HepG2 (cell line): Measurements from ENCODE around the gene CHDH. TPM values are rescaled to one million over a fixed set of nuclear protein-coding genes. Genes with fewer than 3 reads are reported as not detected.

Source experiments
- ATAC-seq: fragments of 200-7000 bp; cut with Tn5 transposase; 3 replicates; pipeline ENCODE4 v1.9.1; 2020; ENCODE audit warnings: mild to moderate bottlenecking, moderate library complexity
- BruUV-seq: library from RNA; stranded (reverse); fragments of 400-500 nt; replicated peaks from 2 replicates; lab custom pipeline; 2021; lab: Mats Ljungman, UMichigan
- CTCF ChIA-PET: fragments of 300-600 bp; formaldehyde crosslinking; extraction: SDS; loops from one replicate; lab custom pipeline; 2021; ENCODE audit warnings: low total read pairs, inconsistent platforms, low intra/inter-chr PET ratio; lab: Yijun Ruan, JAX
- POLR2A ChIA-PET: fragments of 350-600 bp; sonication (Branson Sonifier 250); formaldehyde crosslinking; loops from one replicate; lab custom pipeline; 2020; ENCODE audit warnings: antibody characterized with exemption, inconsistent platforms; lab: Yijun Ruan, JAX
- DNase-seq: peaks from one replicate; pipeline ENCODE4 v3.0.0-alpha.2; 2015; ENCODE audit warnings: low spot score
- FAIRE-seq: peaks from 3 replicates; lab custom pipeline; 2011; peaks lifted over from hg19 to GRCh38; lab: Jason Lieb, UNC
- H2AFZ ChIP-seq: one replicate; pipeline ENCODE4 v1.6.1; 2011; ENCODE audit warnings: low read length, inconsistent platforms
- H3K27ac ChIP-seq: fragments of 300-600 bp; 3 replicates; pipeline ENCODE4 v1.8.0; 2011; ENCODE audit warnings: mixed run types, mild to moderate bottlenecking, mixed read lengths, low read length, inconsistent platforms; ENCODE audit not compliant: insufficient read depth; ENCODE audit errors: extremely low read length
- H3K27me3 ChIP-seq, 2 experiments: fragments of 200-600 bp in 1 of 2; 2 replicates in 1 of 2; 3 replicates in 1 of 2; pipeline versions ENCODE4 v1.6.0 to v1.8.0; 2011; ENCODE audit warnings: low read length in 2 of 2, mild to moderate bottlenecking in 2 of 2, moderate library complexity in 2 of 2, inconsistent platforms in 1 of 2; ENCODE audit not compliant: insufficient read depth in 2 of 2, control insufficient read depth in 1 of 2
- H3K36me3 ChIP-seq, 2 experiments: fragments of 200-600 bp in 1 of 2; replicated peaks in 1 of 2; 2 replicates in 1 of 2; 3 replicates in 1 of 2; pipeline versions ENCODE4 v1.5.1 to v1.8.0; 2011; ENCODE audit warnings: low read length in 2 of 2, inconsistent platforms in 1 of 2; ENCODE audit not compliant: insufficient read depth in 2 of 2, control insufficient read depth in 1 of 2
- H3K4me1 ChIP-seq: 2 replicates; pipeline ENCODE4 v1.5.1; 2012; ENCODE audit warnings: low read length, inconsistent platforms; ENCODE audit not compliant: insufficient read depth
- H3K4me2 ChIP-seq: 2 replicates; pipeline ENCODE4 v1.6.0; 2011; ENCODE audit warnings: low read depth, low read length, inconsistent platforms
- H3K4me3 ChIP-seq, 3 experiments: fragments of 200-600 bp in 1 of 3; sonication (generic), shearing (Covaris generic) in 1 of 3; replicated peaks in 1 of 3; 2 replicates each; pipeline ENCODE4 v1.5.1; 2011 to 2016; ENCODE audit warnings: low read length in 3 of 3, inconsistent platforms in 2 of 3, low read depth in 2 of 3, mild to moderate bottlenecking in 2 of 3, control low read depth in 1 of 3, mixed read lengths in 1 of 3; ENCODE audit not compliant: insufficient read depth in 1 of 3
- H3K79me2 ChIP-seq: one replicate; pipeline ENCODE4 v1.6.1; 2011; ENCODE audit warnings: low read length, inconsistent platforms; ENCODE audit not compliant: insufficient read depth
- H3K9ac ChIP-seq: 2 replicates; pipeline ENCODE4 v1.6.0; 2011; ENCODE audit warnings: mild to moderate bottlenecking, low read depth, low read length, inconsistent platforms; ENCODE audit not compliant: insufficient read depth
- H3K9me3 ChIP-seq: 2 replicates; pipeline ENCODE4 v1.5.1; 2012; ENCODE audit warnings: mild to moderate bottlenecking, low read length
- H4K20me1 ChIP-seq: 2 replicates; pipeline ENCODE4 v1.6.0; 2011; ENCODE audit warnings: inconsistent platforms, mild to moderate bottlenecking, low read length, moderate library complexity; ENCODE audit not compliant: insufficient read depth
- ATF3 ChIP-seq: sonication (generic); formaldehyde crosslinking; IDR thresholded peaks from 2 replicates; pipeline ENCODE4 v1.4.0; 2020; ENCODE audit warnings: missing genetic modification reagents
- BRD4 ChIP-seq: sonication (generic); formaldehyde crosslinking; IDR thresholded peaks from 2 replicates; pipeline ENCODE4 v1.4.0; 2020; ENCODE audit warnings: missing genetic modification reagents
- CHCHD3 ChIP-seq: sonication (generic); formaldehyde crosslinking; IDR thresholded peaks from 2 replicates; pipeline ENCODE4 v1.8.0; 2022; ENCODE audit warnings: mild to moderate bottlenecking, missing genetic modification reagents, moderate library complexity
- CHD2 ChIP-seq: IDR thresholded peaks from 2 replicates; pipeline ENCODE4 v1.6.1; 2011; ENCODE audit warnings: low read depth, low read length, improper control_type of control experiment
- EED ChIP-seq: sonication (generic); formaldehyde crosslinking; IDR thresholded peaks from 2 replicates; pipeline ENCODE4 v1.5.0; 2020; ENCODE audit warnings: mild to moderate bottlenecking, missing genetic modification reagents
- GFI1 ChIP-seq: sonication (generic); formaldehyde crosslinking; IDR thresholded peaks from 2 replicates; pipeline ENCODE4 v1.5.0; 2020; ENCODE audit warnings: missing genetic modification reagents, mild to moderate bottlenecking, borderline replicate concordance
- JUN ChIP-seq: sonication (generic); formaldehyde crosslinking; IDR thresholded peaks from 2 replicates; pipeline ENCODE4 v1.4.0; 2020; ENCODE audit warnings: mild to moderate bottlenecking, missing genetic modification reagents
- KDM5A ChIP-seq: fragments of 200-600 bp; sonication (generic); IDR thresholded peaks from 2 replicates; pipeline ENCODE4 v1.7.0; 2018; ENCODE audit warnings: antibody characterized with exemption, mild to moderate bottlenecking, low read length, borderline replicate concordance
- KDM5B ChIP-seq: sonication (generic); formaldehyde crosslinking; IDR thresholded peaks from 2 replicates; pipeline ENCODE4 v1.4.0; 2020; ENCODE audit warnings: missing genetic modification reagents, mild to moderate bottlenecking, borderline replicate concordance
- NR0B2 ChIP-seq: sonication (generic); formaldehyde crosslinking; IDR thresholded peaks from 2 replicates; pipeline ENCODE4 v1.4.0; 2020; ENCODE audit warnings: mild to moderate bottlenecking, missing genetic modification reagents
- PHB2 ChIP-seq: fragments of 450-650 bp; IDR thresholded peaks from 2 replicates; pipeline ENCODE4 v1.6.1; 2018; ENCODE audit not compliant: partially characterized antibody
- ZNF251 ChIP-seq: sonication (generic); formaldehyde crosslinking; IDR thresholded peaks from 2 replicates; pipeline ENCODE4 v1.9.0; 2021; ENCODE audit warnings: mild to moderate bottlenecking, missing genetic modification reagents
- ZNF383 ChIP-seq: sonication (generic); formaldehyde crosslinking; IDR thresholded peaks from 2 replicates; pipeline ENCODE4 v1.4.0; 2020; ENCODE audit warnings: missing genetic modification reagents, mild to moderate bottlenecking, borderline replicate concordance
- ZNF512 ChIP-seq: sonication (generic); formaldehyde crosslinking; IDR thresholded peaks from 2 replicates; pipeline ENCODE4 v1.4.0; 2020; ENCODE audit warnings: mild to moderate bottlenecking, missing genetic modification reagents
- ZNF564 ChIP-seq: sonication (generic); formaldehyde crosslinking; IDR thresholded peaks from 2 replicates; pipeline ENCODE4 v1.8.1; 2023; ENCODE audit warnings: mild to moderate bottlenecking, missing genetic modification reagents
- ZNF687 ChIP-seq: sonication (generic); formaldehyde crosslinking; IDR thresholded peaks from 2 replicates; pipeline ENCODE4 v1.5.1; 2020; ENCODE audit warnings: mild to moderate bottlenecking, missing genetic modification reagents, moderate library complexity
- ZNF879 ChIP-seq: sonication (generic); formaldehyde crosslinking; IDR thresholded peaks from 2 replicates; pipeline ENCODE4 v1.8.1; 2023; ENCODE audit warnings: missing genetic modification reagents
- WGBS: methylation state at CpG from one replicate; pipeline ENCODE4 v1.1.6; 2017; ENCODE audit warnings: low lambda C conversion rate; 5-methylcytosine and 5-hydroxymethylcytosine counted together
- in situ Hi-C: cut with HindIII; loops from 2 replicates; pipeline ENCODE4 v1.10.0; 2017; ENCODE audit warnings: low pct_unique_long_range_greater_than_20kb; ENCODE audit not compliant: extremely low pct_ligation_motif_present
- intact Hi-C: fragments of 100-400 bp; cut with micrococcal nuclease; formaldehyde crosslinking; loops from one replicate; pipeline ENCODE4 v1.10.0; 2022; ENCODE audit not compliant: unreplicated experiment
- polyA plus RNA-seq, 8 experiments: library from polyadenylated mRNA; depleted of rRNA in 3 of 8; stranded (reverse) in 7 of 8; unstranded in 1 of 8; fragments of >200 nt; fragmentation: Illumina TruSeq in 4 of 8; extraction: Trizol in 4 of 8; gene quantifications; 2 replicates each; pipeline versions ENCODE4 v1.2.1 to v1.2.3, GENCODE V29; 2011 to 2016; ENCODE audit warnings: low read depth in 4 of 8, missing spikeins in 1 of 8, mixed read lengths in 1 of 8; ENCODE audit not compliant: insufficient read depth in 1 of 8
- total RNA-seq, 5 experiments: library from RNA; depleted of rRNA; stranded (reverse); fragments of >200 nt; fragmentation: Illumina TruSeq; extraction: Trizol; gene quantifications; 2 replicates each; pipeline ENCODE4 v1.2.3, GENCODE V29; 2016; ENCODE audit warnings: low read depth in 1 of 5

CHDH gene
- total and polyA plus RNA-seq, 2 of the 13 experiments (the other 11 are each of a cell fraction or from before 2014, with no cell fraction given): 28.1 to 48.9 TPM

- H3K79me2 ChIP-seq: no peaks in the 10 kb centered on the region
- peak; percentile 23 for DNase-seq
- FAIRE-seq: no peak
- H2AFZ ChIP-seq: no peak overlapping the region
- H4K20me1 ChIP-seq: peaks cover 4% of the 10 kb centered on the region; the same call in 1 of the 2 replicates
- in situ Hi-C loops: no loop called here
- intact Hi-C loops: loop anchor here (5.0 kb wide), 1 partner anchor 36 kb away; no protein-coding TSS in a partner anchor
- ChIA-PET CTCF (no interaction called here), POLR2A (interaction anchor here (1.4 to 2.2 kb wide), 3 partner anchors 35 to 85 kb away, joined by 4 to 8 read pairs (median 4); partner anchors contain the start of gene SELENOK)
- no peak overlapping the region for H3K27ac ChIP-seq
- H3K4me1 ChIP-seq: peaks cover 18% of the 10 kb centered on the region
- H3K4me3 ChIP-seq: no peak overlapping the region; a peak in 1 of 6 replicates
- 65% methylated on average over 7 of the region's 10 CpGs for WGBS
- ATAC-seq: peak; percentile 26
- H3K27me3 ChIP-seq: no peaks in the 10 kb centered on the region; a peak in 1 of 5 replicates
- H3K9ac ChIP-seq: no peak overlapping the region
- H3K36me3 ChIP-seq: no peaks in the 10 kb centered on the region
- H3K9me3 ChIP-seq: no peaks in the 10 kb centered on the region
- peak overlapping the region; percentile 50 for H3K4me2 ChIP-seq
- no TSS peak for BruUV-seq
- TF ChIP-seq CHCHD3 (CRISPR knock-in tag): no peak
- no peak for TF ChIP-seq KDM5B
- 0 out of 2 replicates have a peak, but pooled peaks have one; percentile 37 for TF ChIP-seq EED (CRISPR knock-in tag)
- no peak for TF ChIP-seq ZNF512 (CRISPR knock-in tag)
- TF ChIP-seq JUN (CRISPR knock-in tag): no peak
- TF ChIP-seq ZNF383 (CRISPR knock-in tag): no peak
- TF ChIP-seq CHD2: no peak
- no peak for TF ChIP-seq ZNF564 (CRISPR knock-in tag)
- peak; percentile 49; the same call in 1 of the 2 replicates for TF ChIP-seq ZNF687 (CRISPR knock-in tag)
- no peak for TF ChIP-seq ZNF879 (CRISPR knock-in tag)
- no peak for TF ChIP-seq ATF3 (CRISPR knock-in tag)
- no peak for TF ChIP-seq NR0B2
- no peak for TF ChIP-seq ZNF251 (CRISPR knock-in tag)
- no peak for TF ChIP-seq GFI1 (CRISPR knock-in tag)
- TF ChIP-seq BRD4: peak; percentile 13; the same call in 1 of the 2 replicates
- no peak for TF ChIP-seq PHB2
- no peak for TF ChIP-seq KDM5A
Observed at GRCh38 chr3:53806182-53807116, 39.8 kb downstream of the CHDH start.
